ENCODE data around the gene RUBCNL. TPM values are rescaled to one million over a fixed set of nuclear protein-coding genes. Genes with fewer than 3 reads are reported as not detected.

RUBCNL gene
- total and polyA plus RNA-seq, 9 of the 15 experiments (the other 6 are each of a cell fraction or from before 2014, with no cell fraction given): 0.04 to 0.35 (median 0.12) TPM; not detected in 3

GRCh38 chr13:46388846-46389245, 1.8 kb upstream of the RUBCNL start (continued):
- no peak for TF ChIP-seq ELK1 (CRISPR knock-in tag; IDR thresholded peaks at IDR 0.05)
- TF ChIP-seq BCL6 (CRISPR knock-in tag; IDR thresholded peaks at IDR 0.05): no peak

- intact Hi-C loops (cut with micrococcal nuclease) (loop anchor here (10.0 kb wide), 1 partner anchor 66 kb away; no protein-coding TSS in a partner anchor), in situ Hi-C loops (cut with MboI) (no loop called here)
- H4K20me1 ChIP-seq (replicated peaks; ENCODE audit: control insufficient read depth, insufficient read depth, low read length): no peaks in the 10 kb centered on the region
- CTCF ChIA-PET (ENCODE audit: low intra/inter-chr PET ratio): no interaction called here
- no peaks in the 10 kb centered on the region for H3K9me1 ChIP-seq (ENCODE audit: control insufficient read depth, insufficient read depth, low read length)
- DNase-seq (ENCODE audit: extremely low read depth in 1 of 4, low spot score in 3 of 4) (no peak), FAIRE-seq (no peak), ATAC-seq (no peak)
- peaks cover 0 to 6% of the 10 kb centered on the region in 2 experiments; a peak in 2 of 5 replicates for H3K4me1 ChIP-seq (replicated peaks in 1 of 2; ENCODE audit: control insufficient read depth in 2 of 2, insufficient read depth in 2 of 2, low read length in 2 of 2)
- no peak overlapping the region for H3K27ac ChIP-seq (ENCODE audit: extremely low read depth, low read depth, low read length)
- no peak overlapping the region for H3K4me3 ChIP-seq
- no peak overlapping the region for H3K4me2 ChIP-seq (ENCODE audit: insufficient read depth, low read length)
- H3K36me3 ChIP-seq (ENCODE audit: control insufficient read depth, insufficient read depth, low read length): no peaks in the 10 kb centered on the region
- H3K79me2 ChIP-seq (ENCODE audit: control insufficient read depth, insufficient read depth, low read length): no peaks in the 10 kb centered on the region
- H3K9ac ChIP-seq (ENCODE audit: insufficient read depth in 1 of 2, low read depth in 2 of 2, low read length in 2 of 2): no peak overlapping the region
- POLR2A ChIA-PET: no interaction called here
- WGBS (ENCODE audit: insufficient coverage, low coverage, missing lambda C conversion rate): 3% methylated on average over 5 of the region's 6 CpGs
- no TSS peak for BruUV-seq (replicated peaks)
- peaks cover 16 to 22% of the 10 kb centered on the region in 2 experiments; a peak in 4 of 5 replicates for H3K27me3 ChIP-seq (ENCODE audit: control insufficient read depth in 2 of 2, insufficient read depth in 2 of 2, low read length in 2 of 2)
- no peaks in the 10 kb centered on the region for H3K9me3 ChIP-seq (replicated peaks; ENCODE audit: control insufficient read depth, insufficient read depth, low read depth, low read length)
- no peak overlapping the region for H2AFZ ChIP-seq (ENCODE audit: low read depth, low read length)
- TF ChIP-seq, protein P1, sequence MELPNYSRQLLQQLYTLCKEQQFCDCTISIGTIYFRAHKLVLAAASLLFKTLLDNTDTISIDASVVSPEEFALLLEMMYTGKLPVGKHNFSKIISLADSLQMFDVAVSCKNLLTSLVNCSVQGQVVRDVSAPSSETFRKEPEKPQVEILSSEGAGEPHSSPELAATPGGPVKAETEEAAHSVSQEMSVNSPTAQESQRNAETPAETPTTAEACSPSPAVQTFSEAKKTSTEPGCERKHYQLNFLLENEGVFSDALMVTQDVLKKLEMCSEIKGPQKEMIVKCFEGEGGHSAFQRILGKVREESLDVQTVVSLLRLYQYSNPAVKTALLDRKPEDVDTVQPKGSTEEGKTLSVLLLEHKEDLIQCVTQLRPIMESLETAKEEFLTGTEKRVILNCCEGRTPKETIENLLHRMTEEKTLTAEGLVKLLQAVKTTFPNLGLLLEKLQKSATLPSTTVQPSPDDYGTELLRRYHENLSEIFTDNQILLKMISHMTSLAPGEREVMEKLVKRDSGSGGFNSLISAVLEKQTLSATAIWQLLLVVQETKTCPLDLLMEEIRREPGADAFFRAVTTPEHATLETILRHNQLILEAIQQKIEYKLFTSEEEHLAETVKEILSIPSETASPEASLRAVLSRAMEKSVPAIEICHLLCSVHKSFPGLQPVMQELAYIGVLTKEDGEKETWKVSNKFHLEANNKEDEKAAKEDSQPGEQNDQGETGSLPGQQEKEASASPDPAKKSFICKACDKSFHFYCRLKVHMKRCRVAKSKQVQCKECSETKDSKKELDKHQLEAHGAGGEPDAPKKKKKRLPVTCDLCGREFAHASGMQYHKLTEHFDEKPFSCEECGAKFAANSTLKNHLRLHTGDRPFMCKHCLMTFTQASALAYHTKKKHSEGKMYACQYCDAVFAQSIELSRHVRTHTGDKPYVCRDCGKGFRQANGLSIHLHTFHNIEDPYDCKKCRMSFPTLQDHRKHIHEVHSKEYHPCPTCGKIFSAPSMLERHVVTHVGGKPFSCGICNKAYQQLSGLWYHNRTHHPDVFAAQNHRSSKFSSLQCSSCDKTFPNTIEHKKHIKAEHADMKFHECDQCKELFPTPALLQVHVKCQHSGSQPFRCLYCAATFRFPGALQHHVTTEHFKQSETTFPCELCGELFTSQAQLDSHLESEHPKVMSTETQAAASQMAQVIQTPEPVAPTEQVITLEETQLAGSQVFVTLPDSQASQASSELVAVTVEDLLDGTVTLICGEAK (IDR thresholded peaks at IDR 0.05): no peak
- TF ChIP-seq, protein P1 (CRISPR knock-in tag; IDR thresholded peaks at IDR 0.05): no peak
- TF ChIP-seq SP1 (CRISPR knock-in tag; IDR thresholded peaks at IDR 0.05) (no peak), PURB (CRISPR knock-in tag; IDR thresholded peaks at IDR 0.05; ENCODE audit: low read depth) (no peak), NR4A1 (CRISPR knock-in tag; IDR thresholded peaks at IDR 0.05) (no peak), NR4A1 (tag; IDR thresholded peaks at IDR 0.05) (no peak), ZNF695 (CRISPR knock-in tag; IDR thresholded peaks at IDR 0.05) (no peak)
- TF ChIP-seq, protein P2, sequence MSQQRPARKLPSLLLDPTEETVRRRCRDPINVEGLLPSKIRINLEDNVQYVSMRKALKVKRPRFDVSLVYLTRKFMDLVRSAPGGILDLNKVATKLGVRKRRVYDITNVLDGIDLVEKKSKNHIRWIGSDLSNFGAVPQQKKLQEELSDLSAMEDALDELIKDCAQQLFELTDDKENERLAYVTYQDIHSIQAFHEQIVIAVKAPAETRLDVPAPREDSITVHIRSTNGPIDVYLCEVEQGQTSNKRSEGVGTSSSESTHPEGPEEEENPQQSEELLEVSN (IDR thresholded peaks at IDR 0.05; ENCODE audit: borderline replicate concordance in 1 of 2, extremely low read depth in 1 of 2, insufficient read depth in 1 of 2, insufficient read length in 1 of 2, low read depth in 1 of 2, low read length in 1 of 2, poor library complexity in 1 of 2, severe bottlenecking in 1 of 2): no peak
Observed at GRCh38 chr13:46388308-46388707, 1.3 kb upstream of the RUBCNL start.

All from K562 (cell line).